Lung (tissue), 12 donors: ENCODE measurements around the gene GIPC3. TPM values are rescaled to one million over a fixed set of nuclear protein-coding genes. Genes with fewer than 3 reads are reported as not detected.
A peak's percentile ranks its signal among the peaks of the same experiment; 100 is the strongest.

Source experiments
- ATAC-seq: fragments of 200-7000 bp; cut with Tn5 transposase; one replicate; pipeline ENCODE4 v1.9.1; 2020; ENCODE audit warnings: moderate number of reproducible peaks; ENCODE audit not compliant: insufficient read depth, low FRiP score
- DNase-seq, 3 donors: peaks; one replicate each; pipeline ENCODE4 v3.0.0-alpha.2; 2013 to 2017
- H3K27ac ChIP-seq, 2 donors: one replicate each; pipeline ENCODE4 v1.5.1; 2013; ENCODE audit warnings: mild to moderate bottlenecking in 2 of 2, moderate library complexity in 2 of 2, control low read depth in 1 of 2, inconsistent platforms in 1 of 2, low read depth in 1 of 2, low read length in 1 of 2
- H3K27me3 ChIP-seq, 3 donors: one replicate each; pipeline ENCODE4 v1.5.1; 2013; ENCODE audit warnings: low read length in 2 of 3; ENCODE audit not compliant: control insufficient read depth in 3 of 3, insufficient read depth in 3 of 3
- H3K36me3 ChIP-seq, 4 donors: one replicate each; pipeline ENCODE4 v1.5.1; 2013; ENCODE audit warnings: low read length in 4 of 4, mild to moderate bottlenecking in 1 of 4, moderate library complexity in 1 of 4; ENCODE audit not compliant: control insufficient read depth in 4 of 4, insufficient read depth in 4 of 4
- H3K4me1 ChIP-seq, 5 donors: one replicate each; pipeline ENCODE4 v1.5.1; 2013; ENCODE audit warnings: low read length in 5 of 5, mild to moderate bottlenecking in 2 of 5, moderate library complexity in 1 of 5; ENCODE audit not compliant: control insufficient read depth in 5 of 5, insufficient read depth in 5 of 5
- H3K4me3 ChIP-seq: one replicate; pipeline ENCODE4 v1.5.1; 2013; ENCODE audit warnings: mild to moderate bottlenecking, control low read depth, moderate library complexity
- H3K9ac ChIP-seq, 2 donors: one replicate each; pipeline ENCODE4 v1.5.1; 2013; ENCODE audit warnings: low read length in 2 of 2, control low read depth in 1 of 2; ENCODE audit not compliant: insufficient read depth in 1 of 2
- H3K9me3 ChIP-seq, 4 donors: one replicate each; pipeline ENCODE4 v1.5.1; 2013; ENCODE audit warnings: low read length in 3 of 4, mild to moderate bottlenecking in 1 of 4, moderate library complexity in 1 of 4; ENCODE audit not compliant: control insufficient read depth in 4 of 4, insufficient read depth in 3 of 4
- CTCF ChIP-seq: IDR thresholded peaks from 2 replicates; pipeline ENCODE4 v1.5.1; 2012; ENCODE audit warnings: mild to moderate bottlenecking; ENCODE audit errors: control extremely low read depth, extremely low read depth
- WGBS, 2 donors: extraction: QIAGEN DNeasy Blood & Tissue Kit; methylation state at CpG; one replicate each; pipeline ENCODE4 v1.1.7; 2013; 5-methylcytosine and 5-hydroxymethylcytosine counted together
- polyA plus RNA-seq, 2 donors: library from polyadenylated mRNA; stranded (reverse); fragments of 200-250 nt; gene quantifications; one replicate each; pipeline ENCODE4 v1.2.1, GENCODE V29; 2013
- total RNA-seq, 2 donors: library from RNA; depleted of rRNA in 1 of 2; stranded (reverse); fragments of >200 nt in 1 of 2; gene quantifications; one replicate each; pipeline ENCODE4 v1.2.1, GENCODE V29; 2014 to 2021
- donor health status: control.
- donor health status: control.
- donor health status: Bipolar disorder and iron deficiency.
- donor health status: healthy.
- donor health status: DM: yes; HTN: yes; CAD: no.

The GIPC3 gene
- total and polyA plus RNA-seq, 4 donors = 1.6 to 2.1 (median 1.9) TPM

- Histone ChIP-seq H3K4me1 (peaks cover 0 to 11% (median 0%) of the 10 kb centered on the region in 5 donors), H3K9ac (no peak overlapping the region), H3K9me3 (no peaks in the 10 kb centered on the region), H3K27ac (no peak overlapping the region), H3K27me3 (no peaks in the 10 kb centered on the region), H3K36me3 (peaks cover 0 to 49% (median 8%) of the 10 kb centered on the region in 4 donors), H3K4me3 (no peak overlapping the region)
- no peak for DNase-seq
- ATAC-seq = no peak
- TF ChIP-seq CTCF = no peak
- 81 to 90% methylated on average over 25 of the region's 25 CpGs for WGBS, 2 donors
Observed at GRCh38 chr19:3538258-3538929, 46.9 kb upstream of the GIPC3 start.

GRCh38 chr19:3538965-3539755, 46.1 kb upstream of the GIPC3 start, which contains the start of gene TEKTIP1:
Gene TEKTIP1, plus strand, starts transcription at chr19:3539174. Its CDS starts 4 bp downstream, at chr19:3539178.
- Histone ChIP-seq H3K4me1 (peaks cover 0 to 11% (median 0%) of the 10 kb centered on the region in 5 donors), H3K9me3 (no peaks in the 10 kb centered on the region), H3K36me3 (peaks cover 0 to 48% (median 6%) of the 10 kb centered on the region in 4 donors), H3K27ac (no peak within 1 kb of the TSS), H3K9ac (no peak within 1 kb of the TSS), H3K4me3 (no peak within 1 kb of the TSS), H3K27me3 (no peaks in the 10 kb centered on the region)
- no peak for TF ChIP-seq CTCF
- WGBS, 2 donors = 70 to 77% methylated on average over 25 to 28 of the region's 28 CpGs
- DNase-seq (peak; percentile 41 to 57 (median 46)), ATAC-seq (no peak)

GRCh38 chr19:3539756-3540118, 45.5 kb upstream of the GIPC3 start:
- WGBS, 2 donors = 97 to 100% methylated on average over 1 of the region's 1 CpG
- ATAC-seq (no peak), DNase-seq (no peak)
- no peak overlapping the region for H3K27ac ChIP-seq
- TF ChIP-seq CTCF = no peak
- H3K9me3 ChIP-seq = no peaks in the 10 kb centered on the region
- H3K27me3 ChIP-seq = no peaks in the 10 kb centered on the region
- H3K4me3 ChIP-seq = no peak overlapping the region
- peaks cover 0 to 48% (median 5%) of the 10 kb centered on the region in 4 donors for H3K36me3 ChIP-seq
- H3K4me1 ChIP-seq = peaks cover 0 to 11% (median 0%) of the 10 kb centered on the region in 5 donors
- H3K9ac ChIP-seq = no peak overlapping the region
